ENCODE results near the gene CYREN. TPM values are rescaled to one million over a fixed set of nuclear protein-coding genes. Genes with fewer than 3 reads are reported as not detected.
A peak's percentile ranks its signal among the peaks of the same experiment; 100 is the strongest.

The CYREN gene
- total RNA-seq, 4 donors from 2014 or later: 41.8 to 50.6 (median 49.4) TPM

- no peak for TF ChIP-seq EP300 (IDR thresholded peaks at IDR 0.05)
- no peak for TF ChIP-seq CTCF (IDR thresholded peaks at IDR 0.05)
- TF ChIP-seq POLR2A (IDR thresholded peaks at IDR 0.05): no peak
Measured at GRCh38 chr7:135152442-135152841, 18.1 kb downstream of the CYREN start.

GRCh38 chr7:135151533-135151932, 19.0 kb downstream of the CYREN start:
- no peak overlapping the region for H3K4me3 ChIP-seq
- peaks cover 0 to 33% (median 2%) of the 10 kb centered on the region in 4 donors for H3K9me3 ChIP-seq
- H3K27ac ChIP-seq: peak overlapping the region in 3 of 4 donors; percentile 25 to 98 (median 98)
- H3K36me3 ChIP-seq: peaks cover 0 to 27% (median 0%) of the 10 kb centered on the region in 3 donors
- no peaks in the 10 kb centered on the region for H3K27me3 ChIP-seq
- no peak for TF ChIP-seq CTCF (IDR thresholded peaks at IDR 0.05)
- TF ChIP-seq POLR2A (IDR thresholded peaks at IDR 0.05): no peak
- peak in 1 of 2 donors; percentile 51 for TF ChIP-seq EP300 (IDR thresholded peaks at IDR 0.05)
- peaks cover 0 to 36% (median 22%) of the 10 kb centered on the region in 4 donors for H3K4me1 ChIP-seq
- WGBS, 2 donors: 76 to 87% methylated on average over 6 of the region's 6 CpGs
- no peak for DNase-seq (ENCODE audit: low spot score in 2 of 2)

More at GRCh38 chr7:135152442-135152841, 18.1 kb downstream of the CYREN start:
- peaks cover 0 to 30% (median 20%) of the 10 kb centered on the region in 4 donors for H3K4me1 ChIP-seq
- peaks cover 0 to 36% (median 0%) of the 10 kb centered on the region in 3 donors for H3K36me3 ChIP-seq
- peak overlapping the region in 1 of 4 donors; percentile 98 for H3K27ac ChIP-seq
- H3K27me3 ChIP-seq: no peaks in the 10 kb centered on the region
- DNase-seq (ENCODE audit: low spot score in 2 of 2): no peak
- H3K4me3 ChIP-seq: no peak overlapping the region
- 95 to 100% methylated on average over 1 of the region's 1 CpG for WGBS, 2 donors
- peaks cover 0 to 37% (median 2%) of the 10 kb centered on the region in 4 donors for H3K9me3 ChIP-seq

GRCh38 chr7:135151132-135151531, 19.4 kb downstream of the CYREN start:
- no peak for TF ChIP-seq POLR2A (IDR thresholded peaks at IDR 0.05)
- TF ChIP-seq EP300 (IDR thresholded peaks at IDR 0.05): no peak
- no peak for TF ChIP-seq CTCF (IDR thresholded peaks at IDR 0.05)
- H3K27ac ChIP-seq: peak overlapping the region in 3 of 4 donors; percentile 25 to 98 (median 98)
- peaks cover 0 to 24% (median 0%) of the 10 kb centered on the region in 3 donors for H3K36me3 ChIP-seq
- no peaks in the 10 kb centered on the region for H3K27me3 ChIP-seq
- 86 to 98% methylated on average over 2 of the region's 2 CpGs for WGBS, 2 donors
- peaks cover 0 to 30% (median under 1%) of the 10 kb centered on the region in 4 donors for H3K9me3 ChIP-seq
- no peak for DNase-seq (ENCODE audit: low spot score in 2 of 2)
- no peak overlapping the region for H3K4me3 ChIP-seq
- peaks cover 0 to 40% (median 23%) of the 10 kb centered on the region in 4 donors for H3K4me1 ChIP-seq

- no peak for DNase-seq (ENCODE audit: low spot score in 2 of 2)
- TF ChIP-seq POLR2A (IDR thresholded peaks at IDR 0.05) (no peak), EP300 (IDR thresholded peaks at IDR 0.05) (peak in 1 of 2 donors; percentile 26)
- Histone ChIP-seq H3K27me3 (no peaks in the 10 kb centered on the region), H3K4me3 (peak overlapping the region in 2 of 4 donors; percentile 50 to 54), H3K27ac (peak overlapping the region; percentile 88 to 98 (median 96)), H3K4me1 (peaks cover 0 to 40% (median 23%) of the 10 kb centered on the region in 4 donors), H3K36me3 (peaks cover 0 to 16% (median 0%) of the 10 kb centered on the region in 3 donors), H3K9me3 (peaks cover 0 to 21% (median 0%) of the 10 kb centered on the region in 4 donors)
- 40 to 46% methylated on average over 8 of the region's 8 CpGs for WGBS, 2 donors
Measured at GRCh38 chr7:135150072-135150782, 20.3 kb downstream of the CYREN start.

- Histone ChIP-seq H3K27ac (peak within 1 kb of the TSS; percentile 88 to 98 (median 96)), H3K9me3 (peaks cover 0 to 4% (median 0%) of the 10 kb centered on the region in 4 donors), H3K4me1 (peaks cover 0 to 43% (median 23%) of the 10 kb centered on the region in 4 donors), H3K27me3 (no peaks in the 10 kb centered on the region), H3K36me3 (peaks cover 0 to 11% (median 0%) of the 10 kb centered on the region in 3 donors), H3K4me3 (peak within 1 kb of the TSS; percentile 43 to 59 (median 52))
- WGBS, 2 donors: 12 to 16% methylated on average over 13 of the region's 13 CpGs
- TF ChIP-seq POLR2A (IDR thresholded peaks at IDR 0.05): peak; percentile 72 to 84
- peak in 1 of 5 experiments; percentile 15 for TF ChIP-seq CTCF (IDR thresholded peaks at IDR 0.05)
- TF ChIP-seq EP300 (IDR thresholded peaks at IDR 0.05): peak; percentile 92 to 97
- DNase-seq (ENCODE audit: low spot score in 2 of 2): peak in 1 of 2 donors; percentile 67
Measured at GRCh38 chr7:135147899-135148721, 22.4 kb downstream of the CYREN start, which contains the start of gene TMEM140. Gene TMEM140 (plus strand): TSS chr7:135148072. CDS start chr7:135164442, 16,370 bp downstream.
